Pancreas (tissue), 10 donors: Measurements from ENCODE around the gene MAD2L1. TPM values are rescaled to one million over a fixed set of nuclear protein-coding genes. Genes with fewer than 3 reads are reported as not detected.
"Not testable (repeated sequence)": the region's sequence is repeated elsewhere in the genome, so short reads cannot be mapped to it uniquely, and the experiment has no call there.

ENCODE experiments used
- ATAC-seq, 4 donors: fragments of 200-7000 bp; cut with Tn5 transposase; one replicate each; pipeline versions ENCODE4 v1.8.0 to v1.9.1; 2020; ENCODE audit warnings: mild to moderate bottlenecking in 4 of 4, moderate library complexity in 4 of 4
- DNase-seq, 6 donors: peaks; one replicate each; pipeline ENCODE4 v3.0.0-alpha.2; 2020
- FAIRE-seq: peaks from 2 replicates; lab custom pipeline; 2012; peaks lifted over from hg19 to GRCh38; lab: Jason Lieb, UNC
- H3K27ac ChIP-seq, 4 donors: fragments of 200-600 bp; sonication (generic); 1 replicate in 3 of 4; 2 replicates in 1 of 4; pipeline versions ENCODE4 v1.5.0 to v1.8.0; 2020
- H3K27me3 ChIP-seq, 4 donors: fragments of 200-600 bp; one replicate each; pipeline ENCODE4 v1.8.0; 2021
- H3K36me3 ChIP-seq, 3 donors: fragments of 200-600 bp; sonication (generic) in 1 of 3; one replicate each; pipeline versions ENCODE4 v1.5.0 to v1.8.0; 2020 to 2021
- H3K4me1 ChIP-seq, 3 donors: fragments of 200-600 bp; one replicate each; pipeline ENCODE4 v1.8.0; 2021
- H3K4me3 ChIP-seq, 4 donors: fragments of 200-600 bp; sonication (generic) in 2 of 4; one replicate each; pipeline versions ENCODE4 v1.5.0 to v1.8.0; 2020 to 2021
- H3K9me3 ChIP-seq, 4 donors: fragments of 200-600 bp; one replicate each; pipeline ENCODE4 v1.8.0; 2021
- WGBS, 2 donors: extraction: QIAGEN DNeasy Blood & Tissue Kit; methylation state at CpG; one replicate each; pipeline ENCODE4 v1.1.7; 2013; 5-methylcytosine and 5-hydroxymethylcytosine counted together
- intact Hi-C, 3 donors: fragments of 100-400 bp; cut with DNase I; formaldehyde crosslinking; loops; one replicate each; pipeline versions ENCODE4 v1.11.1 to v1.14.2; 2022
- polyA plus RNA-seq, 2 donors: library from polyadenylated mRNA; stranded (reverse); fragments of 200-250 nt; gene quantifications; one replicate each; pipeline ENCODE4 v1.2.3, GENCODE V29; 2013
- total RNA-seq, 6 donors: library from RNA; stranded (reverse); fragmentation: NEBNext Ultra II Directional in 4 of 6; extraction: Animal tissue kit (Norgen Biotek cat#: 25700) in 4 of 6; gene quantifications; one replicate each; pipeline versions ENCODE4 v1.2.1 to v1.2.4, GENCODE V29; 2021 to 2023
- TF ChIP-seq, protein P1 (sequence below), 4 donors: fragments of 200-600 bp; sonication (generic) in 3 of 4; IDR thresholded peaks; one replicate each; pipeline versions ENCODE4 v1.5.0 to v1.8.0; 2021; ENCODE audit warnings: antibody characterized with exemption in 4 of 4
- donor health status: healthy with polysubstance abuse.
- donor health status: DM: no; HTN: no; CAD: no; lungs with moderate emphysema.
- donor health status: DM: no; HTN: no; CAD: no.
- donor health status: control.
- donor health status: control.
- donor health status: Bipolar disorder and iron deficiency.
- donor health status: DM: yes; HTN: yes; CAD: no.
- donor health status: DM: no; HTN: no; CAD: no.
- donor health status: DM: no; HTN: no; CAD: no.
- donor health status: DM: yes; HTN: yes; CAD: no.

MAD2L1 gene
- total and polyA plus RNA-seq, 8 donors, result 0.37 to 1.8 (median 0.73) TPM

- Histone ChIP-seq H3K4me1 (no peaks in the 10 kb centered on the region), H3K27me3 (no peaks in the 10 kb centered on the region), H3K27ac (no peak overlapping the region), H3K36me3 (no peaks in the 10 kb centered on the region), H3K9me3 (no peaks in the 10 kb centered on the region), H3K4me3 (no peak overlapping the region)
- no peak for FAIRE-seq
- TF ChIP-seq, protein P1, sequence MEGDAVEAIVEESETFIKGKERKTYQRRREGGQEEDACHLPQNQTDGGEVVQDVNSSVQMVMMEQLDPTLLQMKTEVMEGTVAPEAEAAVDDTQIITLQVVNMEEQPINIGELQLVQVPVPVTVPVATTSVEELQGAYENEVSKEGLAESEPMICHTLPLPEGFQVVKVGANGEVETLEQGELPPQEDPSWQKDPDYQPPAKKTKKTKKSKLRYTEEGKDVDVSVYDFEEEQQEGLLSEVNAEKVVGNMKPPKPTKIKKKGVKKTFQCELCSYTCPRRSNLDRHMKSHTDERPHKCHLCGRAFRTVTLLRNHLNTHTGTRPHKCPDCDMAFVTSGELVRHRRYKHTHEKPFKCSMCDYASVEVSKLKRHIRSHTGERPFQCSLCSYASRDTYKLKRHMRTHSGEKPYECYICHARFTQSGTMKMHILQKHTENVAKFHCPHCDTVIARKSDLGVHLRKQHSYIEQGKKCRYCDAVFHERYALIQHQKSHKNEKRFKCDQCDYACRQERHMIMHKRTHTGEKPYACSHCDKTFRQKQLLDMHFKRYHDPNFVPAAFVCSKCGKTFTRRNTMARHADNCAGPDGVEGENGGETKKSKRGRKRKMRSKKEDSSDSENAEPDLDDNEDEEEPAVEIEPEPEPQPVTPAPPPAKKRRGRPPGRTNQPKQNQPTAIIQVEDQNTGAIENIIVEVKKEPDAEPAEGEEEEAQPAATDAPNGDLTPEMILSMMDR (IDR thresholded peaks at IDR 0.05), result no peak
- DNase-seq, result no peak
- intact Hi-C loops, result no loop called here
- 66 to 68% methylated on average over 2 of the region's 2 CpGs for WGBS, 2 donors
- ATAC-seq, result no peak
Observed at GRCh38 chr4:120096508-120097297, 30.1 kb upstream of the MAD2L1 start.

GRCh38 chr4:120088507-120088906, 21.9 kb upstream of the MAD2L1 start:
- DNase-seq, result no peak
- 72 to 82% methylated on average over 2 of the region's 2 CpGs for WGBS, 2 donors
- FAIRE-seq, result no peak

GRCh38 chr4:120088066-120088465, 21.4 kb upstream of the MAD2L1 start:
- H3K9me3 ChIP-seq, intact Hi-C loops, DNase-seq, ATAC-seq, H3K4me1 ChIP-seq, H3K36me3 ChIP-seq, H3K4me3 ChIP-seq, H3K27me3 ChIP-seq, H3K27ac ChIP-seq, FAIRE-seq: not testable (repeated sequence)
- WGBS, 2 donors, result 39 to 48% methylated on average over 1 of the region's 1 CpG

More at GRCh38 chr4:120088507-120088906, 21.9 kb upstream of the MAD2L1 start:
- no peaks in the 10 kb centered on the region for H3K9me3 ChIP-seq
- no peak for ATAC-seq
- TF ChIP-seq, protein P1 (IDR thresholded peaks at IDR 0.05), result no peak
- H3K4me1 ChIP-seq, result no peaks in the 10 kb centered on the region
- no peaks in the 10 kb centered on the region for H3K36me3 ChIP-seq
- H3K27me3 ChIP-seq, result no peaks in the 10 kb centered on the region
- intact Hi-C loops, result no loop called here
- H3K4me3 ChIP-seq, result no peak overlapping the region
- H3K27ac ChIP-seq, result no peak overlapping the region

- no peak for FAIRE-seq
- no peaks in the 10 kb centered on the region for H3K27me3 ChIP-seq
- TF ChIP-seq, protein P1 (IDR thresholded peaks at IDR 0.05), result no peak
Observed at GRCh38 chr4:120085705-120086104, 19.1 kb upstream of the MAD2L1 start.

GRCh38 chr4:120084327-120084726, 17.7 kb upstream of the MAD2L1 start:
- H3K27ac ChIP-seq, result no peak overlapping the region
- no peaks in the 10 kb centered on the region for H3K36me3 ChIP-seq
- peaks cover 0 to 4% (median 0%) of the 10 kb centered on the region in 3 donors for H3K4me1 ChIP-seq
- TF ChIP-seq, protein P1 (IDR thresholded peaks at IDR 0.05), result no peak
- H3K27me3 ChIP-seq, result no peaks in the 10 kb centered on the region
- FAIRE-seq (no peak), ATAC-seq (no peak), DNase-seq (no peak)
- intact Hi-C loops, result no loop called here
- H3K4me3 ChIP-seq, result no peak overlapping the region
- H3K9me3 ChIP-seq, result no peaks in the 10 kb centered on the region

More at GRCh38 chr4:120085705-120086104, 19.1 kb upstream of the MAD2L1 start:
- no peak overlapping the region for H3K4me3 ChIP-seq
- H3K36me3 ChIP-seq, result no peaks in the 10 kb centered on the region
- H3K27ac ChIP-seq, result no peak overlapping the region
- intact Hi-C loops, result no loop called here
- DNase-seq (no peak), ATAC-seq (no peak)
- peaks cover 0 to 4% (median 0%) of the 10 kb centered on the region in 3 donors for H3K4me1 ChIP-seq
- no peaks in the 10 kb centered on the region for H3K9me3 ChIP-seq
